GM19372 (cell line): ENCODE data around the gene PALM2AKAP2.
"Not testable (repeated sequence)": the region's sequence is repeated elsewhere in the genome, so short reads cannot be mapped to it uniquely, and the experiment has no call there.

Experiments used
- ATAC-seq: cut with Tn5 transposase; IDR thresholded peaks from one replicate; pipeline ENCODE4 v1.9.1; 2021; ENCODE audit warnings: mild to moderate bottlenecking, low read depth, moderate library complexity; ENCODE audit not compliant: unreplicated experiment

PALM2AKAP2 gene

GRCh38 chr9:109799792-109800191, 19.8 kb downstream of the PALM2AKAP2 start:
- ATAC-seq: no peak

- no peak for ATAC-seq
Measured at GRCh38 chr9:109801484-109801883, 21.5 kb downstream of the PALM2AKAP2 start.

DNA sequence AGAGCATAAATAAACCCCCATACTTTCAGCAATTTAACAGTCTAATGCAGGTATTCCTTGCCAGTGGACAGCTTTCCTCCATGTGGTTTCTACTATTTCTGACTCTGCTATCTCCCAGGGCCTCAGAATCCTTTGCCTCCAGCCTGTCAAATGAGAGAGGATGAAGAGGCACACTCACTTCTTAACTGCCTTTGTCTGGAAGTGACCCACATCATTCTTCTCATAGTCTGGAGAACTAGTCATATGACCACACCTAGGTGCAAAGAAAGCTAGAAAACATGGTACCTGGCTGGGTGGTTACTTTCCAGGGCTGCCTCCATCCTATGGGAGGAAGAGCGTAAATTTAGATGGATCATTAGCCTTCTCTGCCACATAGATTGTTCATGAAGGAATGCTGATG, 22.5 kb downstream of the PALM2AKAP2 start:
- no peak for ATAC-seq

- no peak for ATAC-seq
Measured at GRCh38 chr9:109805050-109805449, 25.1 kb downstream of the PALM2AKAP2 start.

GRCh38 chr9:109806506-109807115, 26.6 kb downstream of the PALM2AKAP2 start:
- ATAC-seq: no peak

- ATAC-seq: no peak
Measured at GRCh38 chr9:109811876-109812275, 31.9 kb downstream of the PALM2AKAP2 start.

GRCh38 chr9:109812331-109812730, 32.3 kb downstream of the PALM2AKAP2 start:
- ATAC-seq: no peak

- no peak for ATAC-seq
Measured at GRCh38 chr9:109812818-109813281, 32.9 kb downstream of the PALM2AKAP2 start.

DNA sequence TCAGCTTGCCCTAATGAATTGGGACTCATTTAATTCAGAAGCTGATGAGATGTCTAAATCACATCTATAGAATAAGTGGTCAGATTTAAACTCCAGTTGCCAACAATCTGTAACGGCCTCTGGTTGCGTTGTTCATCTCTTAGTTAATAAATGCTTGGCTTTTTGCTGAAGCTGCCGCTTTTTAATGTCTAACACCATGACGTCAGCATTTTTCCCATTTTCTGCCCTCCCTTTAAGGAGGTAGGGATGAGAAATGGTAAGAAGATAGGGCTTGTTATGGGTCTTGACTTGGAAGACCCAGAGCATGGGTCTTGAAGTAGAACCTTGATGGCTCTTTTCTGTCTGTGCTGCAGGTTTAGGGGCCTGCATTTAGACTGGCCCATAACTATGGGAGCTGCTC, 33.3 kb downstream of the PALM2AKAP2 start:
- no peak for ATAC-seq

DNA sequence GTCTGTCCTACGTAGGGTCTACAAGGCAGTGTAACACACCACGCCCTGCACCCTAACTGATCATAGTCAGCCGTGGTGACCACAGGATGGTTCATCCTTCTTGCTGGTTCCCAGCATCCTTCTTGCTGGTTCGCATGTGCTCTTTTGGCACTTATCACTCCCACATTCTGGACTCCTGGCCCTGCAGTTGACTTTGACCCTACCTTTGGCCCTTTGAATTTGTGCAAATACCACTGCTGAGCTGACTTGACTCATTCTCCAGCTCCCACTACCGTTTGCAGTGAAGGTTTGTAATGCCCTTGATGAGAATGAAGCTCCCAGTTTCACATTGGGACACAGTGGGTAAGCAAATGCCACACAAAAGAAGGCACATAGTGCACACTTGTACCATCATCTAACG, 33.8 kb downstream of the PALM2AKAP2 start:
- ATAC-seq: no peak

- ATAC-seq: no peak
Measured at GRCh38 chr9:109815366-109815947, 35.5 kb downstream of the PALM2AKAP2 start.

DNA sequence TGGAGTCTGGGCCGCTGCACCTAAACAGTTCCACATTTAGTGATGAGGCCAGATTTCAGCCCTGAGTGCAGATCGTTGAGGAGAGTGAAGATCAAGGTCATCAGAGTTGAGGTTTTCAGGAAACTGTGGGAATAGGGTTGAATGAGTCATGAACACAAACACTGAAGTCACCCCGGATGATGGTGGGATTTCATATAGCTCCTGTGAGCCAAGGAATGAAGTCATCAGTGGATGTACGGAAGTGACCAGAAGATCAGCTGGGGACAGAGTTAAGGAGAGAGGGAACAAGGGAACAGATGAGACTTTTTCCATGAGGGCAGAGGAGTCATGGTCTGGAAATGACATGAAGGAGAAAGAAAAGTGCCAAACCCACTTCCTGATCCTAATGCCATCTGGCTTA, 36.5 kb downstream of the PALM2AKAP2 start:
- ATAC-seq: no peak

DNA sequence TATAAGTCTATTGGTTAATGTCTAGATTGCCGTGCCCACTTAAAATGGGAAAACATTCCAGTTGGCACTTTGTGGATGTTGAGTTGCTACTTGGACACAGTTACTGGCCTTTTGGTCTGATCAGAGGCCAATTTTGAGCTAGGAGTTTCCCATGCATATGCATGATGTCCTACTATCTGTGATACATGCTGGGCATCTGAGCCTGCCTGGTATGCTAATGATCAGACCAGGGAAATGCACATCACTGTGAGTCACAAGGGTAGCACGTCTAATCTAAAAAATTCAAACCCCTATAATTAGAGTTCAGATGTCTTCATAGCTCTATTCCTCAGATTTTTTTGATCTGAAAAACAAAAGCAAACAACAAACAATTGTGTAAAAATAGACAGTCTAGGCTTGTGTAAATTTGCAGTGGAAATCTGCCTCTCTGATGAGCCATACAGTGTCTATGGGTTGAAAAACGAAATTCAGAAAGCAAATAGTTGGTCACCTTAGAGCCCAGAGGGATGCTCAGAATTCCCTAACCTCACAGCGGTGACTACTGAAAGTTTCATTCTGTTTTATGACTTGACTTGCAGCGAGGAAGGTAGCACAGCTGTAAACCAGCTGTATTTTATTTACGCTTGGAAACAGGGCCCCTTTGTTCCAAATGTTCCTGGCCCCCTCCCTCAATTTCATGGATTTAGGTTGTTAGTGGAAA, 37.3 kb downstream of the PALM2AKAP2 start:
- ATAC-seq: no peak

- peak; percentile 80 for ATAC-seq
Measured at GRCh38 chr9:109817846-109818472, 38.0 kb downstream of the PALM2AKAP2 start.

DNA sequence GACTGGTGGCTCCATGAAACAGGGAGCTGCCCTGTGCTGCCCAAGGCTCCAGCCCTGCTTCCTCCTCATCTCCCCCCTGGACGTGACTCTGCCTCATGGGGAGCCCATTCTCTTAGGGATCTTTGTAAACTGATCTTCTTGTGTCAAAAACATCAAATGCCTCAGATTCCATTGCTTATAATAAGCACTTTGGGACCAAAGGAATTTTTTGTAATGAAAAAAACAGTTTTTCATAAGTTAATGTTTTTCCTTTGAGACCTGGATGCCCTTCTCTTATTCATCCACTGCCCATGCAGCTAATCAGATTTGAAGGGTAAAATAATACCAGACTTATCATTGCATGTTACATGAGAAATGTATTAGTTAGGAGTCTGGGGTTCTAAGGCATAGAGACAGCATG, 41.7 kb downstream of the PALM2AKAP2 start:
- ATAC-seq: no peak

DNA sequence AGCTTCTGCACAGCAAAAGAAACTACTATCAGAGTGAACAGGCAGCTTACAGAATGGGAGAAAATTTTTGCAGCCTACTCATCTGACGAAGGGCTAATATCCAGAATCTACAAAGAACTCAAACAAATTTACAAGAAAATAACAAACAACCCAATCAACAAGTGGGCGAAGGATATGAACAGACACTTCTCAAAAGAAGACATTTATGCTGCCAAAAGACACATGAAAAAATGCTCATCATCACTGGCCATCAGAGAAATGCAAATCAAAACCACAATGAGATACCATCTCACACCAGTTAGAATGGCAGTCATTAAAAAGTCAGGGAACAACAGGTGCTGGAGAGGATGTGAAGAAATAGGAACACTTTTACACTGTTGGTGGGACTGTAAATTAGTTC, 45.4 kb downstream of the PALM2AKAP2 start:
- not testable (repeated sequence) for ATAC-seq

- ATAC-seq: no peak
Measured at GRCh38 chr9:109826559-109826958, 46.6 kb downstream of the PALM2AKAP2 start.

DNA sequence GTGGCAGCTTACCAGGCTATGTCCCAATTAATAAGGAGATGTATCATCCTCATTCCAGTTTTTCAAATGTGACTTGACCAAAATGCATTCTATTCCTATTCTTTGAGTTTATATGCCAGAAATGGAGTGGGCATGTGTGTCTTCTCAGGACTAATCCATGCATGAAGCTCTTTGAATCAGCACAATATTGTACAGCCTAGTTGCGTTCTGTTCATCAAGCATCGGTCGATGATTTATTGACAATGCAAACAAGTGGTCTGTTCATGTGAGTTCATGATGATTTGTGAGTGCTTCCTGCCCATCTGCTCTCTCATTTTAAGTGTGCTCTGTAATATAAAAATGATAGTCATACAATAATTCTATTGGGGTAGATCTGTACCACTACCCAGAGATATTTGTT, 48.3 kb downstream of the PALM2AKAP2 start:
- no peak for ATAC-seq
